GM21717 (cell line): ENCODE results near the gene ITGA8.
"Not testable (repeated sequence)": the region's sequence is repeated elsewhere in the genome, so short reads cannot be mapped to it uniquely, and the experiment has no call there.

ENCODE experiments used
- ATAC-seq: cut with Tn5 transposase; IDR thresholded peaks from one replicate; pipeline ENCODE4 v1.9.1; 2021; ENCODE audit warnings: mild to moderate bottlenecking, moderate library complexity; ENCODE audit not compliant: unreplicated experiment

ITGA8 gene

DNA sequence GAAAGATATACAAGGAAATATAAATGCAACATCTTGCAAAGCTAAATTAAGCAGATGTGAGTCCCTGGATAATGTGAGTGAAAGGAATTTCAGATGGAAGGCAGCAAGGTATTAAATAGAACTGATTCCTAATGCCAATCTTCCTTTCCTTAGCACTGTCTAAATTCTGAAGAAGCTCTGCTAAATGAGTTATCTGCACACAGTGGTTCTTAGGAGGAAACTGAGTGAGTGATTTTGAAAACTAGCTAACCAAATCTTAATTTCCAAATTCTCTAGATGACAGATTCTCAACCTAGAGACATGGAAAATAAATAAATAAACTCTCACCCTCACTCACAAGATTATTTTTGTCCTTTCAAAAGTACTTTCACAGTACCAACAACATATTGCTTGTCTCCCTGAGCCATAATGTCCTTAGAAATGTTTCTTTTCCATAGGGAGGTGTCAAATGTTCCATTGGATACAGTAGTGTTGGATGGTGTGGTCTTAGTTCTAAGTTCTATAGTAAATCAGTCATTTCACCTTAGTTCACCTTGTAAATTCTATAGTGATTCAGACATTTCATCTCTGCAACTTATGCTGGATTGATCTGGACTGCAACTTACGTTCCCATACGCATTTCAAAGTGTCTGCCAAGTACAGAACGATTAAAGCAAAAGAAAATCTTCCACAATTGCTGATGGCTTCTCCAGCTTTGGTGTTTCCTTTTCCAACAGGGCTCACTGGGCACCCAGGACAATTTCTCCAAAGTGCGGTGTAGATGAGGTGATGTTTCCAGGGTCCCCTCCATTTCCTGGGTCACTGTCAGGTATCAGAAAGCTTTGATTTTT lies 203.3 kb downstream of the ITGA8 start:
- ATAC-seq, result no peak

GRCh38 chr10:15515202-15515601 lies 204.5 kb downstream of the ITGA8 start:
- no peak for ATAC-seq

GRCh38 chr10:15510963-15511362 lies 208.8 kb downstream of the ITGA8 start:
- no peak for ATAC-seq

GRCh38 chr10:15505329-15505728 lies 214.4 kb downstream of the ITGA8 start:
- no peak for ATAC-seq

DNA sequence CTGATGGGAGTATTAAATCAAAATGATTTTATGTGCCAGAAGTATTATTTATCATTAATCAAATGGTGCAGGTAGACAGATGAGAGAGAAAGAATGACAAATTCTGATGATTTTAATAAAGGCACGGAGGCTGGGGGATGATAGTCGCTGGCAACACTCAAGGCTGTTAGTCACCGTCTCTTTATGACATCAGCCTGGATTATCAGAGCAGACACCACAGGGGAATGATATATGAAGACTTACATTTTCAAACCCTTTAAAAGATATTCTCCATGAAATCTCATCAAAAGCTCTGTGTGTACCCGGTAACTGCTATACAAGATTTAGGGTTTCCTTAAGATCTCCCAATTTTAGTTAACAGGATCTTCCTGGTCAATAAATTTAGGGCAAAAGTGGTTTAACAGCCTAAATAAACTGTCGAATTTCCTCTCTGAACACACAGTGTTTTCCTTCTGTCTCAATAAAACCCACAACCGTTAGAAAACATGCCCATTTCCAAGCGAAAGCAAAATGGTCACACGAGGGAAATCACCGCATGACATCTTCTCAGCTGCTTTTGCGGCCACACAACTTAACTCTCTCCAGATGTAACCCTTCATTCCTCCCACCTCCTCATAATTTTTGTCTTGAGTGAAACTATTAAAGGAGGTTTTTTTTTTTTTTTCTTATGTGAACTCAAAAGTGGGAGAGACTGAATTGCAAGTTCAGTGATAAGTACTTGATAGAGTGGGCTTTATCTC lies 215.5 kb downstream of the ITGA8 start:
- no peak for ATAC-seq

GRCh38 chr10:15494850-15495506 lies 224.7 kb downstream of the ITGA8 start:
- ATAC-seq, result no peak

GRCh38 chr10:15491856-15492642 lies 227.7 kb downstream of the ITGA8 start:
- ATAC-seq, result no peak

DNA sequence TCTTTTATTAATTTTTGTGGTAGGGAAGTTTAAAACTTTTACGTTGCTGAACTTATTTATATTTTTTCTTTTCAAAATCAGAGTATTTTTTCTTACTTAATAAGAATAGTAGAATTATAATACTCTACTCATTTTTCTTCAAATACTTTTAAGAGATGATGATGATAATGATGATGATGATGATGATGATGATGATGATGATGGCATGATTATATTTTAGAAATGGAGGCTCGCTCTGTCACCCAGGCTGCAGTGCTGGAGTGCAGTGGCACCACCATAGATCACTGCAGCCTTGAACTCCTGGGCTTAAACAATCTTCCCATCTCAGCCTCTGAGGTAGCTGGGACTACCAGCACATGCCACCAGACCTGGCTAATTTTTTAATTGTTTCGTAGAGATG lies 230.3 kb downstream of the ITGA8 start:
- ATAC-seq, result no peak

DNA sequence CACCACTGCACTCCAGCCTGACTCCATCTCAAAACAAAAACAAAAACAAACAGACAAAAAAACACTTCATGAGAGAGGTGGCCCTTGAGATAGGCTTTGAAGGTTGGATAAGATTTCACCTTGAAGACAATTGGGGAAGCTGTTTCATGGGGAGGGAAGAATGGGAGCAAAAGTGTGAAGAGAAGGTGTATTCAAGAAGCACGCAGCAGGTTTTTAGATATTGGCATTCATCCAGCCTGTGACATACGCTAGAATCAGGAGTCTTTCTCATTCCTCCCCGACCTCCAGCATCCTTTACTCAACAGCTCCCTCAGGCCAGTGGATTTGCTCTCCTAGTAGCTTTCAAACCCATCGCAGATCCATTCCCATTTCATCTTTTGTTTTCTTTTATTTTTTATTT lies 232.3 kb downstream of the ITGA8 start:
- no peak for ATAC-seq

DNA sequence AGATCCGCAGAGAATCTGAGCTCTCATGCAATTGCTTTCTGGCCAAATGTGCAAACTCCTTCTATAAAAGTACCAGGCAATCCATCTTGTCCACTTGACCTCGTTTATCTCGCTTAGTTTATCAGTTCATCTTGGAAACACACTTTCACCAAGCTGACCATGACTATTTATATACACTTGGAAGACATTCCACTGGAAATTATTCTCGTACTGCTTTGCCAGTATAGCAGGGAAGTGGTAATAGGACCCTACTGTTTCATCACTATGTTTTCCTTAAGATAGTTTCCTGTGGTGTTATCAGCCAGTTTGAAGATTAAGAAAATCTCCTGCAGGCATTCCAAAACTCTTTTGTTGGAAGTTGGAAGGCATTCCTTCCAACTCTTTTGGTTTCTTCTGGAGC lies 233.3 kb downstream of the ITGA8 start:
- no peak for ATAC-seq

DNA sequence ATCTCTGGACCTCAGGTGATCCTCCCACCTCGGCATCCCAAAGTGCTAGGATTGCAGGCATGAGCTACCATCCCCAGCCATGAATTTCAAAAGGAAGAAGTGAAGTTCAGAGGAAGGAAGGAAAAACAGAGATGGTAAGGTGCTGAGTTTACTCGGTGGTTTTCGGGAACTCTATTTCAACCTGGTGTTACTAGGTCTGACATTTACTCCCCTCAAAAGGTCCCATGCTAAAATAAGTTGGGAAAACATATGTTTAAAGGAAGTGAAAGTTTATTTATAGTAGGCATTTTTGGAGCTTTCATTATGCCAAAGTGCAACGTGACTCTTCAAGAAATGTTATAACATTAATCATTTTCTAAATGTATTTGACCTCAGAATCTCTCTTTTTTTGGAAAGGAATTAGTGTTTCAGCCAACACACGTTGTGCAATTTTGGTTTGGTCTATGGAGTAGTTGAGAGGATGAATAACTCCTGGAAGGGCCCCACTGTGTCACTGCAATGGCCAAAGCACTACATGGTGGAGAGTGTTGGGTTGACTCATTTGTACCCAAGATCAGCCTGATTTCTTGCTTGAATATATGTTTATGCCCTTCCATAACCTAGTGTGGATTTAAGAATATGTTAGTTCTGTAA lies 233.9 kb downstream of the ITGA8 start:
- ATAC-seq, result no peak

DNA sequence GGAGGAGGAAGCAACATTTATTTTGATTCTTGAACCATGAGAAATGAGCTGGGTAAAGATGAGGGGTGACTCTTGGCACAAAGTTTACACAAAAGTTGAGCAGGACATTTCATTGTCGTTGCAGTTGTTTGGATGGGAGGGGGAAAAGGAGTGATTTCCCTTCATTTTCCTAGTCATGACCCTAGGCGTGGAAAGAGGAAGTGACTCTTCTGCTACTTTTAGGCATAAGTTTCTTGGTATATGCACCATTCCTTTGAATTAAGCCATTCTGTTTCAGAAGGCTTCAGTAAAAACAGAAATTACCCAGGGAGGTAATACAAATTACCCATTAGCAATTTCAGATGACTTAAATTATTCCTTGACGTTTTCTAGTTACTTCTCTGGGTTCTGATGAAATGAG lies 234.7 kb downstream of the ITGA8 start:
- ATAC-seq, result no peak

DNA sequence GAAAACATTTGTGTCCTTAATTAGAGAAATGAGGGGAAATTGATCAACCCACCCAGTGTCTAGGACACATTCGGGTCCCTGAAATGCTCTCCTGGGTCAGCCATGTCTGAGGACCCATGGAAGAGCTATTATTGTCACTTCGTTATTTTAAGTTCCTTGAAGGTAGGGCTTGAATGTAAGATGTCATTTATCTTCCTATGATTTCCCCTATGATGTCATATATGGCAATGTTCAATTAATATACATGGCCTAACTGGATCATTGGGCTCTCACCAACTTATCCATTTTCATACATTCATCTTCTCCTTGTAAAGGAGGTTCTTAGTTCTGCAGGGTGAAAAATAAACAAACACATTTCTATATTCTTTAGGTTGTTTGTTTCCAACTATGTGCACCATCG lies 235.6 kb downstream of the ITGA8 start:
- no peak for ATAC-seq

GRCh38 chr10:15483215-15484075 lies 236.3 kb downstream of the ITGA8 start:
- no peak for ATAC-seq

DNA sequence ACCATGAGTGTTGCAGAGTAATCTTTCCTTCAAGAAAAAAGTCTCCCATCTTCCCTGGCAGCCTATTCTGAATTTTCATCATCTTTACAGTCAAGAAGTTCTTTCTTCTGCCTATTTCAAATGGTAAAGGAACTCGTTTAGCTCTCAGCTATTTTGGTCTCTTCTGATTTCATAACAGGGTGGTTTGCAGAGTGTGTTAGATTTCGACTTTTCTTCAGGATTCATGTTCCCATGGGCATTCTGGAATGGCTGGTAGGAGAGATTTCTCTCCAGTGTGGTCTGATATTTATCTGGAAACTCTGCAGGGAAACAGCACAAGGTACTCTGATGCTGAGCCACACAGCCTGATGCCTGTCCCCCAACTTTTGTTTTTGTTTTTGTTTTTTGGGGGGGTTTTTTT lies 237.6 kb downstream of the ITGA8 start:
- ATAC-seq, result no peak

DNA sequence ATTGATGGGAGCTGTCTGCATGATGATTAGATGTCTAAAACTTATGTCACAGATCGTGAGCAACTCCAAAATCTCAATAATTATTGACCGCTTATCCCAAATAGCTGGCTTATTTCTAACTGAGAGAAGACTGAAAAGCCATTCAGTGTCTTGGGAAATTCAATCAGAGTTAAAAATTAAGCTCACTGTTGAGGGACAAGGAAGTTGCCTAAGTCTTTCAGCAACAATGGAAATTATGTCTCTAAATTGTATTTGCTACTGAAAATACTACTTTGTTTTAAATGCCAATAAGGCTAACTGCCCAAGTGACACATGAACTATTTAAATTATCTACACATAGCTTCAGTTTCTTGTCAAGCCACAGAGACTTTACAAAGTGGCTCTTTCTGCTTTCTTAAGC lies 240.8 kb downstream of the ITGA8 start:
- ATAC-seq, result no peak

- no peak for ATAC-seq
Observed at GRCh38 chr10:15478429-15478828, 241.3 kb downstream of the ITGA8 start.

- no peak for ATAC-seq
Observed at GRCh38 chr10:15476337-15476736, 243.4 kb downstream of the ITGA8 start.

DNA sequence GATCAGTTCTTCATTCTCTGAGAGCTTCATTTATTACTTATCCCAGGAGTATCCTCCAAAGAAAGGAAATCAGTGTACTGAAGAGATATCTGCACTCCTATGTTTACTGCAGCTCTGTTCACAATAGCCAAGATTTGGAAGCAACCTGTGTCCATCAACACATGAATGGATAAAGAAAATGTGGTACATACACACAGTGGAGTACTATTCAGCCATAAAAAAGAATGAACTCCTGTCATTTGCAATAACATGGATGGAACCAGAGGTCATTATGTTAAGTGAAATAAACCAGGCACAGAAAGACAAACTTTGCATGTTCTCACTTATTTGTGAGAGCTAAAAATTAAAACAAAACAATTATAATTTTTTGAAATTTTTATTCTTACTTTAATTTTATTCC lies 244.3 kb downstream of the ITGA8 start:
- ATAC-seq, result not testable (repeated sequence)

DNA sequence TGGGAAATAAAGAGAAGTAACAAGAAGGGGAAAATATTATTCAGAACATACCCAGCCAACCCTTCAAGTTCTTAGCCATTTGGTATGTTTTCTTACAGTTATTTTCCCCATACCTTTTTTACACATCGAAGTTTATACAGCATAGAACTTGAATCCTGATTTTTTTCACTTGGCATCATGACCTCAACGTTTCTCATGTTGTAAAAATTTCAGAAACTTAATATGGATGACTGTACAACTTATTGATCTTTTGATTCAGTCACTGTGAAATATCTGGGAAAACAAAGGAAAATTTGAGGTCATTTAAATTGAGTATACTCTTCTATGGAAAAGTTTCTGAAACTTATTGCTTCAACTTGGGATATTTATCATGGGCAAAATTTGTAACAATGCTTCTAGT lies 245.1 kb downstream of the ITGA8 start:
- no peak for ATAC-seq
